Nephron (organoid): ENCODE results near the gene DNAJC18.
"Not testable (repeated sequence)": the region's sequence is repeated elsewhere in the genome, so short reads cannot be mapped to it uniquely, and the experiment has no call there.

Source experiments
- H3K27ac Mint-ChIP-seq, 3 experiments: 2 replicates each; pipeline ENCODE4 v1.8.0; 2020; ENCODE audit warnings: mixed read lengths in 3 of 3, mild to moderate bottlenecking in 2 of 3, moderate library complexity in 1 of 3
- H3K27me3 Mint-ChIP-seq: 2 replicates; pipeline ENCODE4 v1.8.0; 2021; ENCODE audit warnings: low read depth, mild to moderate bottlenecking, moderate library complexity, mixed read lengths
- H3K36me3 Mint-ChIP-seq: 2 replicates; pipeline ENCODE4 v1.8.0; 2020; ENCODE audit warnings: low read depth, mixed read lengths
- H3K4me1 Mint-ChIP-seq: 2 replicates; pipeline ENCODE4 v1.8.0; 2020; ENCODE audit warnings: mixed read lengths
- H3K4me3 Mint-ChIP-seq, 3 experiments: 2 replicates each; pipeline ENCODE4 v1.8.0; 2020; ENCODE audit warnings: mild to moderate bottlenecking in 3 of 3, mixed read lengths in 3 of 3, moderate library complexity in 2 of 3
- H3K9me3 Mint-ChIP-seq: 2 replicates; pipeline ENCODE4 v1.8.0; 2020; ENCODE audit warnings: mixed read lengths
- TF ChIP-seq, protein P1 (sequence below), 3 experiments: fragments of 200-600 bp; sonication (generic); IDR thresholded peaks; one replicate each; pipeline ENCODE4 v1.5.0; 2021; ENCODE audit warnings: antibody characterized with exemption in 3 of 3; ENCODE audit not compliant: unreplicated experiment in 3 of 3

Gene DNAJC18

DNA sequence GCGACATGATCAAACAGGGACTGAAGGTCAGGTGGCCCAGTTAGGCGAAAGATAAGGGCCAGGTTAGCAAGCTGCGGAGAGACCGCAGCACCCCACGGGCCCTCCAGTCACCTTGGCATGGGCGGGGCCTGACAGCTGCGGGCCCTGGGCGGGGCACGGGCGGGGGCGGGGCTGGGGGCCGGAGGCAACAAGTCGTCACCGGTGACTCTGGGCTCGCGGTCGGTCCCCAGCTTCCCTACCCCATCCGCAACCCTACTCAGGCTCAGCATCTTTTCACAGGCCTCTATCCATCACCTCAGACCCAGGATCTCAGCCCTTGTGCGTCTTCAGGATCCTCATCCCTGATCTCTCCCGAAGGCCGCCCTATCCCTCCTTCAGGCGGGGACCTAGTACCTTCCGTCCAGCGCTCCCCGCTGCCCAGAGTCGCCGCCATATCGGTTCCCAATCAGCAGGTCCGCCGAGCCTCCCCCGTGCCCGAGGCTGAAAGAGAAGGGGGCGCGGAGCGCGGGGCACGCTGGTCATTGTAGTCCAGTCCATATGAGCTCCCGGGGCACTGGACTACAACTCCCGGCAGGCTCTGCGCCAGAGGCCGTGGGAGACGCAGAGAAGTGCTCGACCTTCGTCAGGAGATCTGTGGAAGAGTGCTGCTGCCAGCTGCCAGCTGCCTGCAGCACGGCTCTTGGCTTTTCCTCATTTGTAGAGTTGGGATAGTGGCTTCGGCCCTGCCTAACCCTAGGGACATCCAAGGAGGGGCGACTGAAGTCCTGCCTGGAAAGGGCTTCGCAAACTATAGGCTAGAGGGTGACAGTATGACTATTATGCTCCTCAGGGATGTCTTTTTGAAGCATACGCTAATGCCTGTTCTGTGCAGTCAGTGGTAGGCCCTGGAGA is at the start of gene DNAJC18:
Gene DNAJC18 (minus strand): TSS at position 513 of the 891 bp plus-strand sequence. CDS start 80 bp downstream, at position 433.
- Mint-ChIP-seq H3K27me3 (peaks cover 6% of the 10 kb centered on the region), H3K9me3 (no peaks in the 10 kb centered on the region), H3K27ac (peak within 1 kb of the TSS; percentile 79 to 94 (median 90)), H3K4me3 (peak within 1 kb of the TSS; percentile 94 to 99 (median 97)), H3K4me1 (peaks cover 31% of the 10 kb centered on the region), H3K36me3 (peaks cover 14% of the 10 kb centered on the region)
- TF ChIP-seq, protein P1, sequence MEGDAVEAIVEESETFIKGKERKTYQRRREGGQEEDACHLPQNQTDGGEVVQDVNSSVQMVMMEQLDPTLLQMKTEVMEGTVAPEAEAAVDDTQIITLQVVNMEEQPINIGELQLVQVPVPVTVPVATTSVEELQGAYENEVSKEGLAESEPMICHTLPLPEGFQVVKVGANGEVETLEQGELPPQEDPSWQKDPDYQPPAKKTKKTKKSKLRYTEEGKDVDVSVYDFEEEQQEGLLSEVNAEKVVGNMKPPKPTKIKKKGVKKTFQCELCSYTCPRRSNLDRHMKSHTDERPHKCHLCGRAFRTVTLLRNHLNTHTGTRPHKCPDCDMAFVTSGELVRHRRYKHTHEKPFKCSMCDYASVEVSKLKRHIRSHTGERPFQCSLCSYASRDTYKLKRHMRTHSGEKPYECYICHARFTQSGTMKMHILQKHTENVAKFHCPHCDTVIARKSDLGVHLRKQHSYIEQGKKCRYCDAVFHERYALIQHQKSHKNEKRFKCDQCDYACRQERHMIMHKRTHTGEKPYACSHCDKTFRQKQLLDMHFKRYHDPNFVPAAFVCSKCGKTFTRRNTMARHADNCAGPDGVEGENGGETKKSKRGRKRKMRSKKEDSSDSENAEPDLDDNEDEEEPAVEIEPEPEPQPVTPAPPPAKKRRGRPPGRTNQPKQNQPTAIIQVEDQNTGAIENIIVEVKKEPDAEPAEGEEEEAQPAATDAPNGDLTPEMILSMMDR (IDR thresholded peaks at IDR 0.05; ENCODE audit: unreplicated experiment in 3 of 3), result no peak

DNA sequence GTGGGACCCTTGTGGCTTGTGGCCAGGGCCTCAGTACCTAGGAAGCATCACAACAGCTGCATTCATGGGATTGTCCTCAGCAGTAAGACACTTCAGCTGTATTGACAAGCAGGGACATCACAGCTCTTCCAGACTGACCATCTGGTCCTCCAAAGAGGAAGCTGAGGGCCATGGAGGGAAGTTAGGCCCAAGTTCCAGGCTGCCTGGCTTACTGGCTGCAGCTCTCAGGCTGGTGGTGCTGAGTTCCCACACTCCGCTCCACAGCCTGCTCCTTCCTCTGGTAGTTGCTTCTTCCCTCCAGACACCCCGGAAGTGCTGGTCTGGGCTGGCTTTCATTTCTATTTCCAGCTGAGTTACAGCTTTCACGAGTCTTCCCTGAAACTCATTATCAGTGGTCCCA is 48.9 kb upstream of the DNAJC18 start:
- no peak overlapping the region for H3K4me3 Mint-ChIP-seq
- peaks cover 21% of the 10 kb centered on the region for H3K4me1 Mint-ChIP-seq
- H3K27me3 Mint-ChIP-seq, result peaks cover 6% of the 10 kb centered on the region
- no peaks in the 10 kb centered on the region for H3K9me3 Mint-ChIP-seq
- no peaks in the 10 kb centered on the region for H3K36me3 Mint-ChIP-seq
- TF ChIP-seq, protein P1 (IDR thresholded peaks at IDR 0.05; ENCODE audit: unreplicated experiment in 3 of 3), result no peak
- H3K27ac Mint-ChIP-seq, result no peak overlapping the region

DNA sequence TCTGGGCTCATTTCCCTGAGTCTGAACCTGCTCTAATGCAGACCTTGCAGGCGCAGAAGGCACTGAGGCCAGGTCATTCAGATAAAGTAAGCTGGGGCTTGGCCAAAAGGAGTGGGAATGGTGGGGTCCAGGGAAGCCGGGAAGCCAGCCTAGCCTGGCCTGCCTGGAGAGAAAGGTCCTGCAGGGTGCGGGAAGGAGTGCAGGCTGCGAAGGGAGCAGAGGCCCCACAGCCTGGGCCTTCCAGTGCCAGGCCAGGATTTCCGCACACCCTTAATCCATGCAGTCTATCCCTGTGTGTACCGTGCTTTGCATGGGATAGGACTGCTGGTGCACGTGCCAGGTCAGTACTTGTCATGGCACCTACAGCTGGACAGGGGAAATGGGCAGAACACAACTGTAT is 46.9 kb upstream of the DNAJC18 start:
- Mint-ChIP-seq H3K4me3 (no peak overlapping the region), H3K27me3 (peaks cover 6% of the 10 kb centered on the region), H3K27ac (peak overlapping the region in 2 of 3 experiments; percentile 15 to 16), H3K9me3 (no peaks in the 10 kb centered on the region), H3K36me3 (no peaks in the 10 kb centered on the region), H3K4me1 (peaks cover 27% of the 10 kb centered on the region)
- TF ChIP-seq, protein P1 (IDR thresholded peaks at IDR 0.05; ENCODE audit: unreplicated experiment in 3 of 3), result no peak

DNA sequence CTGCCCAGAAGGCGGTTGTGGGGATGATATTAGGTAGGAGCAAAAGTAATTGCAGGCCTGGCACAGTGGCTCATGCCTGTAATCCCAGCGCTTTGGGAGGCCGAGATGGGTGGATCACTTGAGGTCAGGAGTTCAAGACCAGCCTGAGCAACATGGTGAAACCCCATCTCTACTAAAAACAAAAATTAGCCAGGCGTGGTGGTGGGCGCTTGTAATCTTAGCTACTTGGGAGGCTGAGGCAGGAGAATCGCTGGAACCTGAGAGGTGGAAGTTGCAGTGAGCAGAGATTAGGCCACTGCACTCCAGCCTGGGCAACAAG is 43.5 kb upstream of the DNAJC18 start:
- H3K27me3 Mint-ChIP-seq, H3K36me3 Mint-ChIP-seq, H3K9me3 Mint-ChIP-seq: not testable (repeated sequence)
- Mint-ChIP-seq H3K4me3 (peak overlapping the region; percentile 62 to 90 (median 86)), H3K4me1 (peaks cover 36% of the 10 kb centered on the region), H3K27ac (peak overlapping the region; percentile 95 to 99 (median 99))

DNA sequence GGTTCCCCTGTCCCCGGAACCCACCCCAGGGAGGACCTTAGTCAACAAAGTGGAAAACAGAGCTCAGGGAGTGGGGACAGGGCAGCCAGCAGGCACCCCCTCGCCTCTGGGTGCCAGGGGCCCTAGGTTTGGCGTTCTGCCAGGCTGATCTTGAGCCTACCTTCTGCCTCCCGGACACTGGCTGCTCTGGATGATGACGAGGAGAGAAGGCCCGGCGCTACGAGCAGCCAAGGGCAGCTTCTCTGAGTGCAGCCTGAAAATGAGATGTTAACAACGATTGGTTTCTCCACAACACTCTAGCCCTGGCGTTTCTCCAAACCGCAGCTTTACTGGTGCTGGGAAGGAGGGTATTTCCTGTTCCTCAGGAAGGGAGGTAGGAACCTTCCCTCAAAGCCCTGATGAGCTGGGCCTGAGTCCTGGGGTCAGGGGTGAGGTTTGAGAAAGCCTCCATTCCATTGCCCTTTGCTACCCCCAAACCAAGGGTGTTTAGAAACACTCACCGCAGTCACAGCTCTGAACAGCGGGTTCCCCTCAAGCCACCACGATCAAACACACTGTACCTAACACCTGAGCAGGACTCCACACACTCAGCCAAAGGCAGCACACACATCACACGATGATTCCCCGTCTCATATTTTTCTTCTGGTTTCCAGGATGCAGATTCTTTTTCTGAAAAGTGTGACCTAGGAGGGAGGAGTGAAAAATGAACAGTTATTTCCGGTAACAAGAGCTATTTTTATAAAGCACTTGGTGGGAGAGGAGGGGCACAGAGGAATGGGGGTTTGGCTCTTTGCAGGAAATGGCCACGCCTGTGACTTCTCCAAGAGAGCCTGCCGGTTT is 42.9 kb upstream of the DNAJC18 start, which contains the start of gene STING1:
Gene STING1 (minus strand): TSS at position 709 of the 840 bp plus-strand sequence. CDS start 1,054 bp downstream, outside the sequence.
- Mint-ChIP-seq H3K36me3 (no peaks in the 10 kb centered on the region), H3K9me3 (no peaks in the 10 kb centered on the region), H3K4me3 (peak within 1 kb of the TSS; percentile 62 to 90 (median 86)), H3K4me1 (peaks cover 36% of the 10 kb centered on the region), H3K27me3 (no peaks in the 10 kb centered on the region), H3K27ac (peak within 1 kb of the TSS; percentile 95 to 99 (median 99))
- TF ChIP-seq, protein P1 (IDR thresholded peaks at IDR 0.05; ENCODE audit: unreplicated experiment in 3 of 3), result no peak

DNA sequence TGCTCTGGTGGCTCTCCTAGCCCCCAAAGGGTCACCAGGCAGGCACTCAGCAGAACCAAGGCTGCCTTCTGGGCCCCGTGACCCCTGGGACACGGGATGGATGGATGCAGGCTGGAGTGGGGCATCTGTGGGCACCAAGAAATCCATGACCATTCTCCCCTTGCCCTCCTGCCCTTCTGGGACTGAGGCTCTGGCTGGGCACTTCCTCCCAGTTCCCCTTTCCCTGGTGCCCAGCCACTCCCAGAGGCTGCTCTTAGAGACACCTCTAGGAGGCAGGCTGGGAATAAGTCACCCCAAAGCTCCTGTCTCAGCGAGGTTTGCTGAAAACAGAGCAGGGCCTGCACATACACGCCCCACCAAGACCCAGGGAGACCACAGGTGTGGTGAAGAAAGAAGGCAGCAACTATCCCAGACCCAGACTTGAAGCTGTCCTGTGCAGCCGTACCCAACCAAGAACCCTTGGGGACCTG is 42.3 kb upstream of the DNAJC18 start:
- H3K4me3 Mint-ChIP-seq, result peak overlapping the region; percentile 62 to 90 (median 86)
- no peaks in the 10 kb centered on the region for H3K9me3 Mint-ChIP-seq
- H3K27ac Mint-ChIP-seq, result peak overlapping the region; percentile 95 to 99 (median 99)
- no peaks in the 10 kb centered on the region for H3K36me3 Mint-ChIP-seq
- peaks cover 35% of the 10 kb centered on the region for H3K4me1 Mint-ChIP-seq
- no peaks in the 10 kb centered on the region for H3K27me3 Mint-ChIP-seq
- TF ChIP-seq, protein P1 (IDR thresholded peaks at IDR 0.05; ENCODE audit: unreplicated experiment in 3 of 3), result no peak
